KMS-11 (cell line): ENCODE data around the gene PCOLCE2.

Experiments
- H2AFZ ChIP-seq: fragments of 200-600 bp; sonication (generic); 2 replicates; pipeline ENCODE4 v1.6.1; 2016; ENCODE audit warnings: antibody characterized with exemption, mixed run types, low read depth
- H3K27ac ChIP-seq: fragments of 200-600 bp; sonication (generic); 2 replicates; pipeline ENCODE4 v1.6.1; 2016; ENCODE audit warnings: mild to moderate bottlenecking, mixed run types
- H3K27me3 ChIP-seq: fragments of 200-600 bp; sonication (generic); 2 replicates; pipeline ENCODE4 v1.6.1; 2017; ENCODE audit warnings: mild to moderate bottlenecking, low read depth, mixed run types, moderate library complexity; ENCODE audit not compliant: insufficient read depth
- H3K36me3 ChIP-seq: fragments of 200-600 bp; sonication (generic); 2 replicates; pipeline ENCODE4 v1.6.1; 2017; ENCODE audit warnings: mild to moderate bottlenecking, mixed run types; ENCODE audit not compliant: insufficient read depth
- H3K4me1 ChIP-seq: fragments of 200-600 bp; sonication (generic); 2 replicates; pipeline ENCODE4 v1.6.1; 2016; ENCODE audit warnings: mild to moderate bottlenecking, low read depth, mixed run types; ENCODE audit not compliant: poor library complexity, severe bottlenecking
- H3K4me2 ChIP-seq: fragments of 200-600 bp; sonication (generic); 2 replicates; pipeline ENCODE4 v1.7.0; 2016; ENCODE audit warnings: mild to moderate bottlenecking, mixed run types
- H3K4me3 ChIP-seq: fragments of 200-600 bp; sonication (generic); IDR thresholded peaks from 2 replicates; pipeline ENCODE4 v1.6.1; 2017; ENCODE audit warnings: low read depth, low read length, mixed read lengths; ENCODE audit not compliant: insufficient read depth
- H3K79me2 ChIP-seq: fragments of 200-600 bp; sonication (generic); 2 replicates; pipeline ENCODE4 v1.6.1; 2016; ENCODE audit warnings: low read depth, mixed run types; ENCODE audit not compliant: insufficient read depth
- H3K9ac ChIP-seq: fragments of 200-600 bp; sonication (generic); 2 replicates; pipeline ENCODE4 v1.6.1; 2016; ENCODE audit warnings: mild to moderate bottlenecking, mixed run types
- H4K20me1 ChIP-seq: fragments of 200-600 bp; sonication (generic); 2 replicates; pipeline ENCODE4 v1.6.1; 2016; ENCODE audit warnings: mild to moderate bottlenecking, mixed run types; ENCODE audit not compliant: insufficient read depth
- CTCF ChIP-seq: fragments of 200-600 bp; sonication (generic); conservative IDR thresholded peaks from 2 replicates; pipeline ENCODE4 v1.6.1; 2017; ENCODE audit warnings: low read depth, mild to moderate bottlenecking, antibody characterized with exemption, low read length, moderate library complexity, mixed read lengths

Gene PCOLCE2

GRCh38 chr3:142915636-142916035 lies 26.8 kb upstream of the PCOLCE2 start:
- no peak overlapping the region for H2AFZ ChIP-seq
- no peaks in the 10 kb centered on the region for H3K36me3 ChIP-seq
- H4K20me1 ChIP-seq: no peaks in the 10 kb centered on the region
- H3K4me1 ChIP-seq: no peaks in the 10 kb centered on the region
- no peaks in the 10 kb centered on the region for H3K79me2 ChIP-seq
- no peak overlapping the region for H3K4me3 ChIP-seq
- no peak overlapping the region for H3K9ac ChIP-seq
- no peak overlapping the region for H3K4me2 ChIP-seq
- no peak overlapping the region for H3K27ac ChIP-seq
- H3K27me3 ChIP-seq: no peaks in the 10 kb centered on the region
- TF ChIP-seq CTCF: no peak

GRCh38 chr3:142914286-142914811 lies 25.5 kb upstream of the PCOLCE2 start:
- no peaks in the 10 kb centered on the region for H3K36me3 ChIP-seq
- H3K4me2 ChIP-seq: no peak overlapping the region
- no peak overlapping the region for H3K9ac ChIP-seq
- H3K79me2 ChIP-seq: no peaks in the 10 kb centered on the region
- no peaks in the 10 kb centered on the region for H3K27me3 ChIP-seq
- H4K20me1 ChIP-seq: no peaks in the 10 kb centered on the region
- no peak overlapping the region for H3K4me3 ChIP-seq
- H3K4me1 ChIP-seq: no peaks in the 10 kb centered on the region
- no peak overlapping the region for H2AFZ ChIP-seq
- H3K27ac ChIP-seq: no peak overlapping the region
- no peak for TF ChIP-seq CTCF

- no peak for TF ChIP-seq CTCF
- no peaks in the 10 kb centered on the region for H3K4me1 ChIP-seq
- H3K27ac ChIP-seq: no peak overlapping the region
- H3K27me3 ChIP-seq: no peaks in the 10 kb centered on the region
- no peak overlapping the region for H3K4me3 ChIP-seq
- H3K9ac ChIP-seq: no peak overlapping the region
- H3K4me2 ChIP-seq: no peak overlapping the region
- no peaks in the 10 kb centered on the region for H3K79me2 ChIP-seq
- H2AFZ ChIP-seq: no peak overlapping the region
- no peaks in the 10 kb centered on the region for H3K36me3 ChIP-seq
- no peaks in the 10 kb centered on the region for H4K20me1 ChIP-seq
These were observed 24.5 kb upstream of the PCOLCE2 start for GRCh38 chr3:142913432-142913831.

DNA sequence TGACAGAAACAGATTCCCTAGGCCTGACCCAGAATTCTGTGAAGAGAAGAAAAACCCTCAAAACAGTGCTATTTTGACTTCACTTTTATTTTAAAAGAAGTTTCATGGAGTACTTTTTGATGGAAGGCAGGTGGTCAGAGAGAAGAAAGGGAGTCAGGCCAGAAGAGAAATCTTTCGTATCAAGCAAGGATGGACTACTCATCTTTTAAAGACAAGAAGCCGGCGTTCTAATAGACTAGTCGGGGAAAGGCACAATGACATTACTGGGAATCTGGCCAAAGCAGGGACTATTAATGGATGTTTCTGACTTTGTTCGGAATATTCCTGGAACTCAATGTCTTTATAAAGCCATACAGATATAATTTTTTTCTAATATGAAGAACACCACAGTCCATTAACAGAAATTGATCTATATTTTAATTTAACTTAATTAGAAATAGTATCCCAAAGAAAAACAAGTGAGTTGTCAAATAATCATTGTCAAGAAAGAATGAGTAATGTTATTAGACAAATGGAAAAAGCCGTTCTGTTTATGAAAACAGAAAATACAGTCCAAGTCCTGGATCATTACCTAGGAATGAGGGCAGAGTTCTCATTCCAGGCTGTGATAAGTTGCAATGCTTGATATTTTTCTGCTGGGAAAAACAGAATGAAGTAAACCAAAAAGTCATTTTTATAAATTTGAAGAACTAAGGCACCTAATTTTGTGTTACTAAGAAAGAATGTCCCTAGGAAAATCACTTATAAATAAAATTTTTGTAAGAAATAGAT lies 23.7 kb upstream of the PCOLCE2 start:
- no peaks in the 10 kb centered on the region for H3K36me3 ChIP-seq
- no peaks in the 10 kb centered on the region for H3K79me2 ChIP-seq
- H3K4me1 ChIP-seq: no peaks in the 10 kb centered on the region
- no peaks in the 10 kb centered on the region for H3K27me3 ChIP-seq
- H3K9ac ChIP-seq: no peak overlapping the region
- no peak overlapping the region for H3K27ac ChIP-seq
- H2AFZ ChIP-seq: no peak overlapping the region
- H3K4me3 ChIP-seq: no peak overlapping the region
- H3K4me2 ChIP-seq: no peak overlapping the region
- no peak for TF ChIP-seq CTCF
- H4K20me1 ChIP-seq: no peaks in the 10 kb centered on the region
